NCI-H524 (cell line): ENCODE data around the gene WNT7B.

Experiments used
- DNase-seq, 2 experiments: peaks; one replicate each; lab custom pipeline; 2025; lab: John Stamatoyannopoulos, UW

Gene WNT7B

GRCh38 chr22:45953178-45953577 is 23.8 kb downstream of the WNT7B start:
- no peak for DNase-seq

GRCh38 chr22:45952553-45952952 is 24.4 kb downstream of the WNT7B start:
- no peak for DNase-seq

GRCh38 chr22:45952151-45952550 is 24.8 kb downstream of the WNT7B start:
- no peak for DNase-seq

- no peak for DNase-seq
Measured at GRCh38 chr22:45949891-45950290, 27.1 kb downstream of the WNT7B start.

- DNase-seq: no peak
Measured at GRCh38 chr22:45949258-45949870, 27.6 kb downstream of the WNT7B start.

GRCh38 chr22:45948081-45948648 is 28.8 kb downstream of the WNT7B start:
- peak; percentile 94 to 96 for DNase-seq

GRCh38 chr22:45946805-45947600 is 30.0 kb downstream of the WNT7B start:
- DNase-seq: peak; percentile 65 to 82

- peak; percentile 74 to 87 for DNase-seq
Measured at GRCh38 chr22:45945621-45946106, 31.3 kb downstream of the WNT7B start.

GRCh38 chr22:45942787-45943493 is 34.0 kb downstream of the WNT7B start:
- DNase-seq: no peak

- DNase-seq: no peak
Measured at GRCh38 chr22:45942344-45942743, 34.6 kb downstream of the WNT7B start.

- DNase-seq: no peak
Measured at GRCh38 chr22:45938913-45939312, 38.0 kb downstream of the WNT7B start.

- no peak for DNase-seq
Measured at GRCh38 chr22:45937960-45938359, 39.0 kb downstream of the WNT7B start.

- no peak for DNase-seq
Measured at GRCh38 chr22:45935573-45935972, 41.4 kb downstream of the WNT7B start.

- peak in 1 of 2 experiments; percentile 45 for DNase-seq
Measured at GRCh38 chr22:45934659-45935341, 42.2 kb downstream of the WNT7B start.

GRCh38 chr22:45934168-45934564 is 42.8 kb downstream of the WNT7B start:
- DNase-seq: no peak

- no peak for DNase-seq
Measured at GRCh38 chr22:45933506-45934167, 43.3 kb downstream of the WNT7B start.

- no peak for DNase-seq
Measured at GRCh38 chr22:45932071-45932470, 44.9 kb downstream of the WNT7B start.

- DNase-seq: no peak
Measured at GRCh38 chr22:45931042-45931441, 45.9 kb downstream of the WNT7B start.

- DNase-seq: no peak
Measured at GRCh38 chr22:45930324-45930723, 46.6 kb downstream of the WNT7B start.

GRCh38 chr22:45929649-45930048 is 47.3 kb downstream of the WNT7B start:
- no peak for DNase-seq

- DNase-seq: no peak
Measured at GRCh38 chr22:45928726-45929368, 48.1 kb downstream of the WNT7B start.
